Measurements from ENCODE around the gene FZD8. TPM values are rescaled to one million over a fixed set of nuclear protein-coding genes. Genes with fewer than 3 reads are reported as not detected.

The FZD8 gene
- total RNA-seq, 6 donors from 2014 or later, result 2.1 to 26.3 (median 21.0) TPM

DNA sequence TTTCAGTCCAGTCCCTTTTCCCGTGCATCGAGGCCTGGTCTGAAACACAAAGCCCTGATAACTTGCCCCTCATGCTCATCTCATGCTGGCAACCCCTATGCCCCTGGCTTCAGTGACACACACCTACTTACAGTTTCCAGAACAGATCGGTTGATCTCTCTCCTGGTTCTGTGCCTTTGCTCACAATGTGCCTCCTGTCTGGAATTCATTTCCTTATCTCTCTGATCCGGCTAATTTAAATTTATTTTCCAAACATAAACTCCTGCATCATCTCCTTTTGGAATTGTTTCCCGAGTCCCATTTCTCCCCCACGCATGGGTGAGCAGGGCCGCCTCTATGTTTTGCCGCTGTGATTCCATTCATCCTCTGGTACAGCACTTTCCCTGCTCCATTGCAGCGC is 25.9 kb upstream of the FZD8 start:
- no peak overlapping the region for H3K27ac ChIP-seq
- no peaks in the 10 kb centered on the region for H3K27me3 ChIP-seq
- ATAC-seq (ENCODE audit: low FRiP score in 2 of 2), result no peak
- 92 to 94% methylated on average over 9 of the region's 9 CpGs for WGBS, 2 donors
- no peak for DNase-seq
- H3K4me3 ChIP-seq, result no peak overlapping the region
- H3K9me3 ChIP-seq, result no peaks in the 10 kb centered on the region
- H3K36me3 ChIP-seq, result no peaks in the 10 kb centered on the region
- no peaks in the 10 kb centered on the region for H3K4me1 ChIP-seq
- TF ChIP-seq POLR2AphosphoS5 (IDR thresholded peaks at IDR 0.05) (no peak), POLR2A (IDR thresholded peaks at IDR 0.05) (no peak), EP300 (IDR thresholded peaks at IDR 0.05) (no peak)
- TF ChIP-seq, protein P1, sequence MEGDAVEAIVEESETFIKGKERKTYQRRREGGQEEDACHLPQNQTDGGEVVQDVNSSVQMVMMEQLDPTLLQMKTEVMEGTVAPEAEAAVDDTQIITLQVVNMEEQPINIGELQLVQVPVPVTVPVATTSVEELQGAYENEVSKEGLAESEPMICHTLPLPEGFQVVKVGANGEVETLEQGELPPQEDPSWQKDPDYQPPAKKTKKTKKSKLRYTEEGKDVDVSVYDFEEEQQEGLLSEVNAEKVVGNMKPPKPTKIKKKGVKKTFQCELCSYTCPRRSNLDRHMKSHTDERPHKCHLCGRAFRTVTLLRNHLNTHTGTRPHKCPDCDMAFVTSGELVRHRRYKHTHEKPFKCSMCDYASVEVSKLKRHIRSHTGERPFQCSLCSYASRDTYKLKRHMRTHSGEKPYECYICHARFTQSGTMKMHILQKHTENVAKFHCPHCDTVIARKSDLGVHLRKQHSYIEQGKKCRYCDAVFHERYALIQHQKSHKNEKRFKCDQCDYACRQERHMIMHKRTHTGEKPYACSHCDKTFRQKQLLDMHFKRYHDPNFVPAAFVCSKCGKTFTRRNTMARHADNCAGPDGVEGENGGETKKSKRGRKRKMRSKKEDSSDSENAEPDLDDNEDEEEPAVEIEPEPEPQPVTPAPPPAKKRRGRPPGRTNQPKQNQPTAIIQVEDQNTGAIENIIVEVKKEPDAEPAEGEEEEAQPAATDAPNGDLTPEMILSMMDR (IDR thresholded peaks at IDR 0.05), result no peak

DNA sequence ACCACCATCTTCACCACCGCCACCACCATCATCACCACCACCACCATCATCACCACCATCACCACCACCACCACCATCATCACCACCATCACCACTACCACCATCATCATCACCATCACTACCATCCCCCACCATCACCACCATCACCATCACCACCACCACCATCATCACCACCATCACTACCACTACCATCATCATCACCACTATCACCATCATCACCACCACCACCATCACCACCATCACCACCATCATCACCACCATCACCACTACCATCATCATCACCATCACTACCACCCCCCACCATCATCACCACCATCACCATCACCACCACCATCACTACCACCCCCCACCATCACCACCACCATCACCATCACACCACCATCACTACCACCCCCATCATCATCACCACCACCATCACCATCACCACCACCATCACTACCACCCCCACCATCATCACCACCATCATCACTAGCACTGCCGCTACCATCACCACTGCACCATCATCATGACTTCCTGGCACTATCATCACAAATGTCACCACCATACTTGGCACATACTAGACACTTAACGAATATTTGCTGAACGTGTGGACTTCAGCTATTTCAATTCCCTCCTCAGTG is 25.3 kb upstream of the FZD8 start:
- no peaks in the 10 kb centered on the region for H3K9me3 ChIP-seq
- ATAC-seq (ENCODE audit: low FRiP score in 2 of 2), result no peak
- WGBS, 2 donors, result 79 to 81% methylated on average over 4 of the region's 4 CpGs
- no peak overlapping the region for H3K4me3 ChIP-seq
- DNase-seq, result no peak
- no peak overlapping the region for H3K27ac ChIP-seq
- no peaks in the 10 kb centered on the region for H3K4me1 ChIP-seq
- H3K36me3 ChIP-seq, result no peaks in the 10 kb centered on the region
- TF ChIP-seq POLR2AphosphoS5 (IDR thresholded peaks at IDR 0.05), result no peak
- no peak for TF ChIP-seq POLR2A (IDR thresholded peaks at IDR 0.05)
- TF ChIP-seq, protein P1 (IDR thresholded peaks at IDR 0.05), result no peak
- TF ChIP-seq EP300 (IDR thresholded peaks at IDR 0.05), result no peak
- no peaks in the 10 kb centered on the region for H3K27me3 ChIP-seq

DNA sequence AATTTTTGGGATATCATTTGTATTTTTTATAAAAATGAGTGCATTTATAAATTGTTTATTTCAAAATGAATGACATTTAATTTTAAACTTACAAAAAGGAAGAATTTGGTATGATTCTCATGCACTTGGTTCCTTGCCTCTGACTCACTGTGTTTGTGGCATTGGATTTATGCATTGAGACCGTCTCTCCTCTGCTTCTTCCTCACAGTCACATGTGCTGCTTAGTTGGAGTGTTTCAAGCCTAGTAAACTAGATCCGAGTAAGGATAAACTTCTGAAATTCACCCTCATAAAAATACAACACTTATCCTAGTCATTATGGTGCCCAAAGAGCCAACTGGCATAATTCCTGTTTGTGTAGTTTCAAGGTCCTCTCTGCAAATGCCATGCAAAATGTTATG is 19.1 kb upstream of the FZD8 start:
- 72 to 80% methylated on average over 2 of the region's 2 CpGs for WGBS, 2 donors
- DNase-seq, result no peak
- Histone ChIP-seq H3K36me3 (no peaks in the 10 kb centered on the region), H3K27me3 (no peaks in the 10 kb centered on the region), H3K4me1 (no peaks in the 10 kb centered on the region), H3K9me3 (no peaks in the 10 kb centered on the region), H3K4me3 (no peak overlapping the region), H3K27ac (no peak overlapping the region)
- no peak for TF ChIP-seq POLR2AphosphoS5 (IDR thresholded peaks at IDR 0.05)
- no peak for ATAC-seq (ENCODE audit: low FRiP score in 2 of 2)

DNA sequence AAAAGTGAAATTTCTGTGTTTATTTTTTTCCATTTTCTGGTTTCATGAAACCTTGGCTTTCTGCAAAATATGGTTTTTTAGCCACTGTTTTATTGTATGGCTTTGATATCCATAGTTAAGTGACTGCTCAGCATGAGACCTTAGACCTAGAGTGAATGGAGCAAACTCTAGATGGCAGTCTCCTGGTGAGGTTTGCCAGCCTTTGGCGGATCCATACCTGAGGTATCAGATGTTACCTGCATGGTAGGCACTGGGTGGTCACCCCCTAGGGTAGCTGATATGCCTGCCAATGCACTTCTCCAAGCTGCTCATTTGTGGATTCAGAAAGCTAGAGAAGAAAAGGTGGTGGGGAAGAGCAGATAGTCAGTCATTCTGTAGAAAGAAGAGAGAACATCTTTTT is 17.4 kb upstream of the FZD8 start:
- Histone ChIP-seq H3K4me1 (no peaks in the 10 kb centered on the region), H3K27me3 (no peaks in the 10 kb centered on the region), H3K36me3 (no peaks in the 10 kb centered on the region), H3K4me3 (no peak overlapping the region), H3K9me3 (no peaks in the 10 kb centered on the region), H3K27ac (no peak overlapping the region)
- 100% methylated on average over 1 of the region's 1 CpG for WGBS, 2 donors
- no peak for TF ChIP-seq EP300 (IDR thresholded peaks at IDR 0.05)
- TF ChIP-seq POLR2AphosphoS5 (IDR thresholded peaks at IDR 0.05), result no peak
- no peak for TF ChIP-seq POLR2A (IDR thresholded peaks at IDR 0.05)
- TF ChIP-seq, protein P1 (IDR thresholded peaks at IDR 0.05), result no peak
- no peak for DNase-seq
- ATAC-seq (ENCODE audit: low FRiP score in 2 of 2), result no peak

DNA sequence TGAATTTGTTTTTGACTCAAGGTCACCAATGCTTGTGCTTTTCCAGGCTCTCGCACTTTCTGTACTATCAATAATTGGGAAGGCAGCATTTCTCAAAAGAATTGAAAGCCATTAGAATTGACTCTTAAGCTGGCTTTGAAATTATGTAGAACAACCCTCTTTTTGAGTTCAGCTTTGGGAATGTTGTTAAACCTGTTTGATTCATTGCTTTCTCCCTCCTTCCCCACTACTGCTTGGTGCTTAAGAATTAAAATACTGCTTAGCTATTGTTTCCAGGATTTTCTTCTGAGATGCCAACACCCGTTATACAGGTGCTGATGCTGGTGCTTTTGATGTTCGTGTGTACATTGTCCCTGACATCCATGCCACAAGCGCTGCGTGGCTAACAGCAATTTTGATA is 15.5 kb upstream of the FZD8 start:
- no peaks in the 10 kb centered on the region for H3K4me1 ChIP-seq
- DNase-seq (no peak), ATAC-seq (ENCODE audit: low FRiP score in 2 of 2) (no peak)
- H3K4me3 ChIP-seq, result no peak overlapping the region
- 67 to 75% methylated on average over 5 of the region's 5 CpGs for WGBS, 2 donors
- H3K9me3 ChIP-seq, result no peaks in the 10 kb centered on the region
- no peaks in the 10 kb centered on the region for H3K27me3 ChIP-seq
- no peak overlapping the region for H3K27ac ChIP-seq
- no peaks in the 10 kb centered on the region for H3K36me3 ChIP-seq
- TF ChIP-seq POLR2A (IDR thresholded peaks at IDR 0.05) (no peak), POLR2AphosphoS5 (IDR thresholded peaks at IDR 0.05) (no peak), EP300 (IDR thresholded peaks at IDR 0.05) (no peak)
- TF ChIP-seq, protein P1 (IDR thresholded peaks at IDR 0.05), result no peak
